ENCODE measurements around the gene COL8A1. TPM values are rescaled to one million over a fixed set of nuclear protein-coding genes. Genes with fewer than 3 reads are reported as not detected.

The COL8A1 gene
- total and polyA plus RNA-seq, 9 of the 15 experiments (the other 6 are each of a cell fraction or from before 2014, with no cell fraction given), result 0.07 TPM; not detected in 8

- H3K27me3 ChIP-seq (ENCODE audit: control insufficient read depth in 2 of 2, insufficient read depth in 2 of 2, low read length in 2 of 2), result no peaks in the 10 kb centered on the region
- no TSS peak for BruUV-seq (replicated peaks)
- in situ Hi-C loops (cut with MboI), result no loop called here
- peak overlapping the region; percentile 43; the same call in 1 of the 2 replicates for H3K4me2 ChIP-seq (ENCODE audit: insufficient read depth, low read length)
- H3K4me3 ChIP-seq, result no peak overlapping the region
- FAIRE-seq, result no peak
- H3K4me1 ChIP-seq (replicated peaks in 1 of 2; ENCODE audit: control insufficient read depth in 2 of 2, insufficient read depth in 2 of 2, low read length in 2 of 2), result peaks cover 0 to 12% of the 10 kb centered on the region in 2 experiments; a peak in 3 of 5 replicates
- H2AFZ ChIP-seq (ENCODE audit: low read depth, low read length), result peak overlapping the region; percentile 64
- DNase-seq (ENCODE audit: extremely low read depth in 1 of 4, low spot score in 3 of 4), result no peak
- no peak overlapping the region for H3K9ac ChIP-seq (ENCODE audit: insufficient read depth in 1 of 2, low read depth in 2 of 2, low read length in 2 of 2)
- H4K20me1 ChIP-seq (replicated peaks; ENCODE audit: control insufficient read depth, insufficient read depth, low read length), result no peaks in the 10 kb centered on the region
- H3K9me3 ChIP-seq (replicated peaks; ENCODE audit: control insufficient read depth, insufficient read depth, low read depth, low read length), result no peaks in the 10 kb centered on the region
- H3K79me2 ChIP-seq (ENCODE audit: control insufficient read depth, insufficient read depth, low read length), result no peaks in the 10 kb centered on the region
- H3K27ac ChIP-seq (ENCODE audit: extremely low read depth, low read depth, low read length), result peak overlapping the region; percentile 59; the same call in 2 of the 3 replicates
- no peak for ATAC-seq
- intact Hi-C loops (cut with micrococcal nuclease), result no loop called here
- WGBS (ENCODE audit: insufficient coverage, low coverage, missing lambda C conversion rate), result 44% methylated on average over 2 of the region's 2 CpGs
- CTCF ChIA-PET (ENCODE audit: low intra/inter-chr PET ratio), result interaction anchor here (0.7 kb wide), 1 partner anchor 160 kb away, joined by 3 read pairs; no protein-coding TSS in a partner anchor
- POLR2A ChIA-PET, result interaction anchor here (0.8 to 1.8 kb wide), 3 partner anchors 12 to 15 kb away, joined by 3 to 6 read pairs (median 4); no protein-coding TSS in a partner anchor
- no peaks in the 10 kb centered on the region for H3K9me1 ChIP-seq (ENCODE audit: control insufficient read depth, insufficient read depth, low read length)
- H3K36me3 ChIP-seq (ENCODE audit: control insufficient read depth, insufficient read depth, low read length), result no peaks in the 10 kb centered on the region
- 0 out of 4 replicates have a peak, but pooled peaks of 1 of the 2 experiments have one; percentile 0 for TF ChIP-seq RAD21 (CRISPR knock-in tag; conservative IDR thresholded peaks at IDR 0.05 in 1 of 2, IDR thresholded peaks at IDR 0.05 in 1 of 2)
- no peak for TF ChIP-seq CEBPG (CRISPR knock-in tag; IDR thresholded peaks at IDR 0.05)
- 0 out of 4 replicates have a peak, but pooled peaks of 1 of the 2 experiments have one; percentile 36 for TF ChIP-seq CEBPG (tag; conservative IDR thresholded peaks at IDR 0.05 in 1 of 2, IDR thresholded peaks at IDR 0.05 in 1 of 2)
- TF ChIP-seq ZBTB11 (CRISPR knock-in tag; IDR thresholded peaks at IDR 0.05), result peak in 1 of 3 experiments; percentile 35; a peak in 1 of 6 replicates
- peak; percentile 39 for TF ChIP-seq FOXJ2 (tag; IDR thresholded peaks at IDR 0.05)
- peak; percentile 30; the same call in 1 of the 2 replicates for TF ChIP-seq ZNF507 (tag; conservative IDR thresholded peaks at IDR 0.05)
- TF ChIP-seq GTF2A2 (tag; IDR thresholded peaks at IDR 0.05), result peak; percentile 92
- TF ChIP-seq FOXA3 (CRISPR knock-in tag; conservative IDR thresholded peaks at IDR 0.05 in 1 of 2, IDR thresholded peaks at IDR 0.05 in 1 of 2), result no peak
- TF ChIP-seq ZNF3 (CRISPR knock-in tag; IDR thresholded peaks at IDR 0.05), result peak; percentile 91; the same call in 1 of the 2 replicates
- no peak for TF ChIP-seq NR2C2 (CRISPR knock-in tag; IDR thresholded peaks at IDR 0.05)
- TF ChIP-seq NR2C2 (tag; IDR thresholded peaks at IDR 0.05), result peak; percentile 79
- peak; percentile 77 for TF ChIP-seq ZNF766 (CRISPR knock-in tag; conservative IDR thresholded peaks at IDR 0.05)
- TF ChIP-seq ZNF644 (tag; IDR thresholded peaks at IDR 0.05; ENCODE audit: low read depth), result peak; percentile 44
- peak; percentile 65; the same call in 1 of the 2 replicates for TF ChIP-seq FOSL1 (tag; conservative IDR thresholded peaks at IDR 0.05)
- no peak for TF ChIP-seq ATF1 (CRISPR knock-in tag; IDR thresholded peaks at IDR 0.05)
- peak; percentile 62 for TF ChIP-seq ATF1 (tag; IDR thresholded peaks at IDR 0.05)
- peak; percentile 93; the same call in 1 of the 2 replicates for TF ChIP-seq THAP7 (CRISPR knock-in tag; IDR thresholded peaks at IDR 0.05)
- 0 out of 2 replicates have a peak, but pooled peaks have one; percentile 58 for TF ChIP-seq CGGBP1 (CRISPR knock-in tag; IDR thresholded peaks at IDR 0.05)
- no peak for TF ChIP-seq ATF7 (IDR thresholded peaks at IDR 0.05)
Observed at GRCh38 chr3:99777210-99777549, 138.8 kb downstream of the COL8A1 start.
